ENCODE data around the gene NXPE3.
"Not testable (repeated sequence)": the region's sequence is repeated elsewhere in the genome, so short reads cannot be mapped to it uniquely, and the experiment has no call there.

Gene NXPE3

GRCh38 chr3:101851072-101851770 lies 72.2 kb downstream of the NXPE3 start:
- FAIRE-seq (no peak), DNase-seq (ENCODE audit: low spot score) (no peak)

- FAIRE-seq = no peak
- DNase-seq (ENCODE audit: low spot score) = no peak
Measured at GRCh38 chr3:101851850-101852714, 73.1 kb downstream of the NXPE3 start.

- DNase-seq (ENCODE audit: low spot score) = no peak
- no peak for FAIRE-seq
Measured at GRCh38 chr3:101852983-101853840, 74.2 kb downstream of the NXPE3 start.

GRCh38 chr3:101853982-101854381 lies 75.0 kb downstream of the NXPE3 start:
- DNase-seq (ENCODE audit: low spot score) (no peak), FAIRE-seq (no peak)

- peak; percentile 27 for FAIRE-seq
Measured at GRCh38 chr3:101854608-101855304, 75.7 kb downstream of the NXPE3 start.

GRCh38 chr3:101857301-101857741 lies 78.3 kb downstream of the NXPE3 start:
- no peak for FAIRE-seq
- no peak for DNase-seq (ENCODE audit: low spot score)

More at GRCh38 chr3:101854608-101855304, 75.7 kb downstream of the NXPE3 start:
- DNase-seq (ENCODE audit: low spot score) = no peak

- DNase-seq (ENCODE audit: low spot score) = no peak
Measured at GRCh38 chr3:101858464-101859030, 79.5 kb downstream of the NXPE3 start.

GRCh38 chr3:101859882-101860448 lies 81.0 kb downstream of the NXPE3 start:
- FAIRE-seq = no peak
- no peak for DNase-seq (ENCODE audit: low spot score)

More at GRCh38 chr3:101858464-101859030, 79.5 kb downstream of the NXPE3 start:
- no peak for FAIRE-seq

GRCh38 chr3:101861212-101861788 lies 82.3 kb downstream of the NXPE3 start:
- FAIRE-seq = no peak
- no peak for DNase-seq (ENCODE audit: low spot score)

GRCh38 chr3:101861789-101862415 lies 82.9 kb downstream of the NXPE3 start:
- DNase-seq (ENCODE audit: low spot score) (no peak), FAIRE-seq (no peak)

GRCh38 chr3:101862416-101863165 lies 83.6 kb downstream of the NXPE3 start:
- no peak for DNase-seq (ENCODE audit: low spot score)
- FAIRE-seq = no peak

- DNase-seq (ENCODE audit: low spot score); FAIRE-seq: not testable (repeated sequence)
Measured at GRCh38 chr3:101864926-101865325, 85.9 kb downstream of the NXPE3 start.

GRCh38 chr3:101865751-101866509 lies 86.9 kb downstream of the NXPE3 start:
- no peak for FAIRE-seq
- no peak for DNase-seq (ENCODE audit: low spot score)

- no peak for FAIRE-seq
- no peak for DNase-seq (ENCODE audit: low spot score)
Measured at GRCh38 chr3:101867511-101867910, 88.5 kb downstream of the NXPE3 start.

- FAIRE-seq (peak; percentile 27), DNase-seq (ENCODE audit: low spot score) (no peak)
Measured at GRCh38 chr3:101867996-101868395, 89.0 kb downstream of the NXPE3 start.

- DNase-seq (ENCODE audit: low spot score) = no peak
- FAIRE-seq = no peak
Measured at GRCh38 chr3:101868534-101869464, 89.8 kb downstream of the NXPE3 start.

GRCh38 chr3:101870138-101870537 lies 91.1 kb downstream of the NXPE3 start:
- DNase-seq (ENCODE audit: low spot score) = no peak
- FAIRE-seq = no peak

Data from urothelium cell line (cell line).